Measurements from ENCODE around the gene ATP8B4. TPM values are rescaled to one million over a fixed set of nuclear protein-coding genes. Genes with fewer than 3 reads are reported as not detected.

Gene ATP8B4
- total RNA-seq, 1 donor from 2014 or later = 2.5 TPM

- no peaks in the 10 kb centered on the region for H3K36me3 ChIP-seq
- no peaks in the 10 kb centered on the region for H3K27me3 ChIP-seq (ENCODE audit: low read depth)
- H3K27ac ChIP-seq (replicated peaks) = peak overlapping the region; percentile 68
- peaks cover 4% of the 10 kb centered on the region for H3K4me1 ChIP-seq
- H3K4me3 ChIP-seq = no peak overlapping the region
- no peak for TF ChIP-seq CTCF (IDR thresholded peaks at IDR 0.05; ENCODE audit: borderline replicate concordance)
- DNase-seq = no peak
- intact Hi-C loops (cut with micrococcal nuclease) = no loop called here
- H3K9me3 ChIP-seq (replicated peaks) = no peaks in the 10 kb centered on the region
Observed at GRCh38 chr15:49855917-49856637, 263.0 kb downstream of the ATP8B4 start.

- Histone ChIP-seq H3K27me3 (ENCODE audit: low read depth) (no peaks in the 10 kb centered on the region), H3K4me1 (peaks cover 4% of the 10 kb centered on the region), H3K9me3 (replicated peaks) (peaks cover 12% of the 10 kb centered on the region), H3K4me3 (no peak overlapping the region), H3K27ac (replicated peaks) (no peak overlapping the region), H3K36me3 (peaks cover 6% of the 10 kb centered on the region)
- no peak for DNase-seq
- TF ChIP-seq CTCF (IDR thresholded peaks at IDR 0.05; ENCODE audit: borderline replicate concordance) = no peak
- intact Hi-C loops (cut with micrococcal nuclease) = no loop called here
Observed at GRCh38 chr15:49852756-49853155, 266.3 kb downstream of the ATP8B4 start.

- Histone ChIP-seq H3K4me3 (no peak overlapping the region), H3K36me3 (peaks cover 6% of the 10 kb centered on the region), H3K9me3 (replicated peaks) (peaks cover 12% of the 10 kb centered on the region), H3K27ac (replicated peaks) (no peak overlapping the region), H3K27me3 (ENCODE audit: low read depth) (no peaks in the 10 kb centered on the region), H3K4me1 (no peaks in the 10 kb centered on the region)
- intact Hi-C loops (cut with micrococcal nuclease) = no loop called here
- no peak for TF ChIP-seq CTCF (IDR thresholded peaks at IDR 0.05; ENCODE audit: borderline replicate concordance)
- DNase-seq = no peak
Observed at GRCh38 chr15:49848807-49849206, 270.2 kb downstream of the ATP8B4 start.

GRCh38 chr15:49848282-49848724 lies 270.7 kb downstream of the ATP8B4 start:
- H3K4me1 ChIP-seq = no peaks in the 10 kb centered on the region
- peaks cover 12% of the 10 kb centered on the region for H3K9me3 ChIP-seq (replicated peaks)
- peak overlapping the region; percentile 53 for H3K27ac ChIP-seq (replicated peaks)
- no peaks in the 10 kb centered on the region for H3K27me3 ChIP-seq (ENCODE audit: low read depth)
- no peak overlapping the region for H3K4me3 ChIP-seq
- intact Hi-C loops (cut with micrococcal nuclease) = no loop called here
- TF ChIP-seq CTCF (IDR thresholded peaks at IDR 0.05; ENCODE audit: borderline replicate concordance) = no peak
- H3K36me3 ChIP-seq = peaks cover 6% of the 10 kb centered on the region
- DNase-seq = no peak

- H3K27me3 ChIP-seq (ENCODE audit: low read depth) = no peaks in the 10 kb centered on the region
- H3K9me3 ChIP-seq (replicated peaks) = peaks cover 13% of the 10 kb centered on the region
- no peak for DNase-seq
- peak overlapping the region; percentile 53 for H3K27ac ChIP-seq (replicated peaks)
- intact Hi-C loops (cut with micrococcal nuclease) = no loop called here
- H3K4me1 ChIP-seq = no peaks in the 10 kb centered on the region
- H3K4me3 ChIP-seq = no peak overlapping the region
- peaks cover 6% of the 10 kb centered on the region for H3K36me3 ChIP-seq
- TF ChIP-seq CTCF (IDR thresholded peaks at IDR 0.05; ENCODE audit: borderline replicate concordance) = no peak
Observed at GRCh38 chr15:49847423-49848281, 271.4 kb downstream of the ATP8B4 start.

Data from left ventricle myocardium inferior (tissue), 1 donor.